AG10803 (cell line): ENCODE results near the gene DOCK11.
A peak's percentile ranks its signal among the peaks of the same experiment; 100 is the strongest.

Experiments
- DNase-seq: peaks from one replicate; pipeline ENCODE4 v3.0.0; 2010; ENCODE audit warnings: low read depth
- H3K4me3 ChIP-seq: 2 replicates; pipeline ENCODE4 v1.5.1; 2011; ENCODE audit warnings: mild to moderate bottlenecking, low read length, control low read depth
- CTCF ChIP-seq: conservative IDR thresholded peaks from 2 replicates; pipeline ENCODE4 v1.5.1; 2011; ENCODE audit warnings: mild to moderate bottlenecking, low read length, control low read depth, inconsistent platforms

DOCK11 gene

GRCh38 chrX:118502161-118502789, 6.7 kb downstream of the DOCK11 start:
- no peak overlapping the region for H3K4me3 ChIP-seq
- no peak for DNase-seq

GRCh38 chrX:118503260-118504041, 7.8 kb downstream of the DOCK11 start:
- H3K4me3 ChIP-seq: no peak overlapping the region
- TF ChIP-seq CTCF: no peak
- no peak for DNase-seq

More at GRCh38 chrX:118502161-118502789, 6.7 kb downstream of the DOCK11 start:
- no peak for TF ChIP-seq CTCF

- no peak overlapping the region for H3K4me3 ChIP-seq
- no peak for DNase-seq
- no peak for TF ChIP-seq CTCF
Measured at GRCh38 chrX:118504581-118504980, 9.0 kb downstream of the DOCK11 start.

- no peak for TF ChIP-seq CTCF
- DNase-seq: no peak
- H3K4me3 ChIP-seq: no peak overlapping the region
Measured at GRCh38 chrX:118506805-118507480, 11.3 kb downstream of the DOCK11 start.

- peak; percentile 58 for DNase-seq
- TF ChIP-seq CTCF: no peak
- no peak overlapping the region for H3K4me3 ChIP-seq
Measured at GRCh38 chrX:118507766-118508165, 12.2 kb downstream of the DOCK11 start.

GRCh38 chrX:118508221-118508620, 12.6 kb downstream of the DOCK11 start:
- DNase-seq: no peak

More at GRCh38 chrX:118508221-118508620, 12.6 kb downstream of the DOCK11 start:
- no peak overlapping the region for H3K4me3 ChIP-seq
- TF ChIP-seq CTCF: no peak
